Measurements from ENCODE around the gene CDH4.
"Not testable (repeated sequence)": the region's sequence is repeated elsewhere in the genome, so short reads cannot be mapped to it uniquely, and the experiment has no call there.

CDH4 gene

GRCh38 chr20:61420781-61421180 is 168.7 kb downstream of the CDH4 start:
- Histone ChIP-seq H3K4me1 (ENCODE audit: control insufficient read depth in 1 of 2, insufficient read depth in 1 of 2, low read depth in 1 of 2, low read length in 1 of 2) (no peaks in the 10 kb centered on the region), H3K4me3 (ENCODE audit: low read depth in 1 of 2, low read length in 1 of 2) (no peak overlapping the region), H3K27ac (no peak overlapping the region), H3K36me3 (no peaks in the 10 kb centered on the region), H3K27me3 (no peaks in the 10 kb centered on the region), H3K9me3 (peaks cover 5% of the 10 kb centered on the region)
- no peak for TF ChIP-seq CTCF (IDR thresholded peaks at IDR 0.05)

GRCh38 chr20:61422636-61423425 is 170.8 kb downstream of the CDH4 start:
- no peak for TF ChIP-seq CTCF (IDR thresholded peaks at IDR 0.05)
- no peaks in the 10 kb centered on the region for H3K4me1 ChIP-seq (ENCODE audit: control insufficient read depth in 1 of 2, insufficient read depth in 1 of 2, low read depth in 1 of 2, low read length in 1 of 2)
- peaks cover 5% of the 10 kb centered on the region for H3K9me3 ChIP-seq
- H3K4me3 ChIP-seq (ENCODE audit: low read depth in 1 of 2, low read length in 1 of 2), result no peak overlapping the region
- no peaks in the 10 kb centered on the region for H3K36me3 ChIP-seq
- no peak overlapping the region for H3K27ac ChIP-seq
- H3K27me3 ChIP-seq, result no peaks in the 10 kb centered on the region

- no peaks in the 10 kb centered on the region for H3K36me3 ChIP-seq
- H3K4me3 ChIP-seq (ENCODE audit: low read depth in 1 of 2, low read length in 1 of 2), result no peak overlapping the region
- TF ChIP-seq CTCF (IDR thresholded peaks at IDR 0.05), result no peak
- H3K9me3 ChIP-seq, result peaks cover 5% of the 10 kb centered on the region
- no peaks in the 10 kb centered on the region for H3K4me1 ChIP-seq (ENCODE audit: control insufficient read depth in 1 of 2, insufficient read depth in 1 of 2, low read depth in 1 of 2, low read length in 1 of 2)
- H3K27me3 ChIP-seq, result no peaks in the 10 kb centered on the region
- H3K27ac ChIP-seq, result no peak overlapping the region
Observed at GRCh38 chr20:61424011-61424627, 172.1 kb downstream of the CDH4 start.

- H3K36me3 ChIP-seq, result no peaks in the 10 kb centered on the region
- peaks cover 5% of the 10 kb centered on the region for H3K9me3 ChIP-seq
- TF ChIP-seq CTCF (IDR thresholded peaks at IDR 0.05), result no peak
Observed at GRCh38 chr20:61424628-61425420, 172.8 kb downstream of the CDH4 start.

GRCh38 chr20:61425541-61425991 is 173.5 kb downstream of the CDH4 start:
- not testable (repeated sequence) for H3K9me3 ChIP-seq; H3K4me1 ChIP-seq (ENCODE audit: control insufficient read depth in 1 of 2, insufficient read depth in 1 of 2, low read depth in 1 of 2, low read length in 1 of 2); H3K27me3 ChIP-seq; H3K27ac ChIP-seq; H3K4me3 ChIP-seq (ENCODE audit: low read depth in 1 of 2, low read length in 1 of 2); H3K36me3 ChIP-seq

More at GRCh38 chr20:61424628-61425420, 172.8 kb downstream of the CDH4 start:
- H3K27me3 ChIP-seq, result no peaks in the 10 kb centered on the region
- no peak overlapping the region for H3K4me3 ChIP-seq (ENCODE audit: low read depth in 1 of 2, low read length in 1 of 2)
- no peaks in the 10 kb centered on the region for H3K4me1 ChIP-seq (ENCODE audit: control insufficient read depth in 1 of 2, insufficient read depth in 1 of 2, low read depth in 1 of 2, low read length in 1 of 2)
- no peak overlapping the region for H3K27ac ChIP-seq
